HEK293T (cell line): ENCODE data around the gene C2CD5.

Experiments used
- CTCF ChIA-PET: fragments of 350-600 bp; formaldehyde crosslinking; extraction: SDS; loops from one replicate; lab custom pipeline; 2021; ENCODE audit warnings: antibody characterized with exemption, inconsistent platforms; lab: Yijun Ruan, JAX
- POLR2A ChIA-PET: fragments of 350-600 bp; formaldehyde crosslinking; extraction: SDS; loops from one replicate; lab custom pipeline; 2020; ENCODE audit warnings: antibody characterized with exemption, inconsistent platforms; lab: Yijun Ruan, JAX
- DNase-seq: peaks from one replicate; pipeline ENCODE4 v3.0.0; 2012; ENCODE audit warnings: mixed read lengths; ENCODE audit errors: extremely low spot score
- ARNT ChIP-seq: fragments of 450-650 bp; IDR thresholded peaks from 2 replicates; pipeline ENCODE4 v1.6.1; 2017; ENCODE audit warnings: mild to moderate bottlenecking
- BHLHE40 ChIP-seq: fragments of 450-650 bp; IDR thresholded peaks from 2 replicates; pipeline ENCODE4 v1.6.1; 2016; ENCODE audit warnings: mild to moderate bottlenecking, moderate library complexity, borderline replicate concordance
- CTBP1 ChIP-seq: fragments of 450-650 bp; IDR thresholded peaks from 2 replicates; pipeline ENCODE4 v1.6.1; 2016; ENCODE audit warnings: borderline replicate concordance
- ELF4 ChIP-seq: fragments of 450-650 bp; IDR thresholded peaks from 2 replicates; pipeline ENCODE4 v1.6.1; 2017; ENCODE audit warnings: antibody characterized with exemption
- FOXA1 ChIP-seq: fragments of 450-650 bp; IDR thresholded peaks from 2 replicates; pipeline ENCODE4 v1.6.1; 2016; ENCODE audit warnings: mild to moderate bottlenecking
- FOXK2 ChIP-seq: fragments of 450-650 bp; IDR thresholded peaks from 2 replicates; pipeline ENCODE4 v1.6.1; 2016; ENCODE audit warnings: mild to moderate bottlenecking
- FOXM1 ChIP-seq: fragments of 450-650 bp; IDR thresholded peaks from 2 replicates; pipeline ENCODE4 v1.6.1; 2017; ENCODE audit warnings: mild to moderate bottlenecking, borderline replicate concordance
- HDGF ChIP-seq: fragments of 450-650 bp; IDR thresholded peaks from 2 replicates; pipeline ENCODE4 v1.6.1; 2017; ENCODE audit warnings: antibody characterized with exemption, borderline replicate concordance
- L3MBTL2 ChIP-seq: fragments of 450-650 bp; conservative IDR thresholded peaks from 2 replicates; pipeline ENCODE4 v1.6.1; 2016; ENCODE audit warnings: mild to moderate bottlenecking
- LEF1 ChIP-seq: fragments of 450-650 bp; IDR thresholded peaks from 2 replicates; pipeline ENCODE4 v1.6.1; 2017; ENCODE audit warnings: mild to moderate bottlenecking, borderline replicate concordance
- NFRKB ChIP-seq: fragments of 450-650 bp; IDR thresholded peaks from 2 replicates; pipeline ENCODE4 v1.6.1; 2016; ENCODE audit warnings: mild to moderate bottlenecking, moderate library complexity
- SP1 ChIP-seq: fragments of 450-650 bp; IDR thresholded peaks from 2 replicates; pipeline ENCODE4 v1.6.1; 2017
- SUZ12 ChIP-seq: fragments of 450-650 bp; IDR thresholded peaks from 2 replicates; pipeline ENCODE4 v1.6.1; 2016; ENCODE audit warnings: mild to moderate bottlenecking
- TARDBP ChIP-seq: fragments of 450-650 bp; IDR thresholded peaks from 2 replicates; pipeline ENCODE4 v1.6.1; 2016
- ZNF384 ChIP-seq: fragments of 450-650 bp; IDR thresholded peaks from 2 replicates; pipeline ENCODE4 v1.6.1; 2016
- TF ChIP-seq, protein P1 (sequence below): fragments of 450-650 bp; IDR thresholded peaks from 2 replicates; pipeline ENCODE4 v1.6.1; 2016

C2CD5 gene

DNA sequence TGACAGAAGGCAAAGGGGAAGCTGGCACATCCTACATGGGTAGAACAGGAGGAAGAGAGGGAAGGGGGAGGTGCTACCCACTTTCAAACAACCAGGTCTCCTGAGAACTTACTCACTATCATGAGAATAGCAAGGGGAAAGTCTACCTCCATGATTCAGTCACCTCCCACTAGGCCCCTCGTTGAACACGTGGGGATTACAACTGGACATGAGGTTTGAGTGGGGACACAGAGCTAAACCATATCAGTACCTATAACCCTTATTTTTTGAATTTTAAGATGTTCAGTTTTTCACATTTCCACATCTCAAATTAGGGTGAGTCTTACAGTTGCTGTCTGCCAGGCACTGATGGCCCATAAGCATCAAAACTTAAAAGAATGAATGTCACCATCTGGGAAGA lies 129.6 kb downstream of the C2CD5 start:
- CTCF ChIA-PET = interaction anchor here (0.7 kb wide), 1 partner anchor 258 kb away, joined by 3 read pairs; no protein-coding TSS in a partner anchor
- no peak for TF ChIP-seq L3MBTL2
- TF ChIP-seq, protein P1, sequence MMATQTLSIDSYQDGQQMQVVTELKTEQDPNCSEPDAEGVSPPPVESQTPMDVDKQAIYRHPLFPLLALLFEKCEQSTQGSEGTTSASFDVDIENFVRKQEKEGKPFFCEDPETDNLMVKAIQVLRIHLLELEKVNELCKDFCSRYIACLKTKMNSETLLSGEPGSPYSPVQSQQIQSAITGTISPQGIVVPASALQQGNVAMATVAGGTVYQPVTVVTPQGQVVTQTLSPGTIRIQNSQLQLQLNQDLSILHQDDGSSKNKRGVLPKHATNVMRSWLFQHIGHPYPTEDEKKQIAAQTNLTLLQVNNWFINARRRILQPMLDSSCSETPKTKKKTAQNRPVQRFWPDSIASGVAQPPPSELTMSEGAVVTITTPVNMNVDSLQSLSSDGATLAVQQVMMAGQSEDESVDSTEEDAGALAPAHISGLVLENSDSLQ = no peak
- DNase-seq = no peak
- POLR2A ChIA-PET = no interaction called here

DNA sequence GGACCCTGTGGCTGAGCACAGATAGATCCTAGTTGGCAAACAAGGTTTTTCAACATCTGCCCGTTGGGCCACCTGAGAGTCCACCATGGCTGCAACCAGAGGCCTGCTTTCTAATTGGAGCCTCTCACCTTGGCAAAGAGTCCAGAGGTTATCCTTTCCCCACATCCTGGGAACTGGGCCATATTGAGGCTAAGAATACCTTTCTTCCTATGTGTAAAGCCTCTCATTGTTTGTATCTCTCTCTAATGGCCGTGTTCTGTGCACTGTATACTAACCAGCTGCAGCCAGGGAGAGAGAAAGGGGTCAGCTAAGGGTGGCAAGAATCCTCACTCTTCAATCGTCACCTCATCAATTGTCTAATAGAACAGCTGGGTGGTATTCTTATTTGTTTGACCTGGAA lies 130.8 kb downstream of the C2CD5 start:
- no peak for DNase-seq
- TF ChIP-seq FOXM1 (no peak), SP1 (no peak), LEF1 (no peak)
- CTCF ChIA-PET = no interaction called here
- POLR2A ChIA-PET = no interaction called here

DNA sequence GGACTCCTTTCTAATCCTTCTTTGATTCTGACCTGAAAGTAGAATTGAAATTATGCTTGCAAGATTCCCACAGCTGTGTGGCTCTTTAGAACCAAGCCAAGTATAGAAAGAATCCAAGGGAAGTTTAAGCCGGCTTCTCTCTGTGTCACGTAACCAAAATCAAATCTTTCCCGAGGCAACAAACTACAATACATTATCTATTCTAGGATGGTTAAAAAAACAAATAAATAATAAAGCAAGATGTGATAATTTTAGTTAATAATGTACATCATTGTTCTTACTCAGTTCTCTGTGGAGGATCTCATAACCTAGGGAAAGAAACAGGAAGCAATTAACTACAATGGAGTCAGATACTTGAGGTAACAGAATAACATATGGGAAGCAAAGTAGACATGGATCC lies 131.8 kb downstream of the C2CD5 start:
- TF ChIP-seq ZNF384 (no peak), HDGF (no peak), FOXA1 (no peak), BHLHE40 (no peak), FOXK2 (no peak), L3MBTL2 (no peak), CTBP1 (no peak), NFRKB (no peak), TARDBP (no peak), SP1 (no peak), FOXM1 (no peak), ARNT (no peak), LEF1 (no peak), SUZ12 (no peak)
- TF ChIP-seq, protein P1 = no peak
- CTCF ChIA-PET = no interaction called here
- POLR2A ChIA-PET = no interaction called here
- no peak for DNase-seq

DNA sequence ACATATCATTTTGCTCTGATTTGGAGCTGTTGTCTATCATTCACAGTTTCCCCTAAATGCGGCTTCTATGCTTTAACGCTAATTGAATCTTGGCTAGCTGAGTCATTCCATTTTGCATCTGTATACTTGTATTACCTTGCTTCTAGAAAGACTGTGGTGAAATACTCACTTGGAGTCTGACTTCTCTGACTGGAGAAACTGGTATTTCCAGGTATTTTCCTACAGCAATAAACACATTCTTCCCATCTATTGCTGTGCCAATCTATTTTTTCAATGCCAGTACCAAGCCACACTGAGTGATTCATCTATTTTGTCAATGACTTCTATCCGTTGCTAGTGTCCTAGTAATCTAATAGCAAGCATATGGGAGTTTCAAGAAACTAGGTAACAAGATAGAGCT lies 133.9 kb downstream of the C2CD5 start:
- TF ChIP-seq TARDBP (no peak), L3MBTL2 (no peak), CTBP1 (no peak), BHLHE40 (no peak), LEF1 (no peak), ELF4 (no peak)
- TF ChIP-seq, protein P1 = no peak
- DNase-seq = no peak
- ChIA-PET POLR2A (no interaction called here), CTCF (interaction anchor here (1.4 kb wide), 1 partner anchor 328 kb away, joined by 4 read pairs; no protein-coding TSS in a partner anchor)

DNA sequence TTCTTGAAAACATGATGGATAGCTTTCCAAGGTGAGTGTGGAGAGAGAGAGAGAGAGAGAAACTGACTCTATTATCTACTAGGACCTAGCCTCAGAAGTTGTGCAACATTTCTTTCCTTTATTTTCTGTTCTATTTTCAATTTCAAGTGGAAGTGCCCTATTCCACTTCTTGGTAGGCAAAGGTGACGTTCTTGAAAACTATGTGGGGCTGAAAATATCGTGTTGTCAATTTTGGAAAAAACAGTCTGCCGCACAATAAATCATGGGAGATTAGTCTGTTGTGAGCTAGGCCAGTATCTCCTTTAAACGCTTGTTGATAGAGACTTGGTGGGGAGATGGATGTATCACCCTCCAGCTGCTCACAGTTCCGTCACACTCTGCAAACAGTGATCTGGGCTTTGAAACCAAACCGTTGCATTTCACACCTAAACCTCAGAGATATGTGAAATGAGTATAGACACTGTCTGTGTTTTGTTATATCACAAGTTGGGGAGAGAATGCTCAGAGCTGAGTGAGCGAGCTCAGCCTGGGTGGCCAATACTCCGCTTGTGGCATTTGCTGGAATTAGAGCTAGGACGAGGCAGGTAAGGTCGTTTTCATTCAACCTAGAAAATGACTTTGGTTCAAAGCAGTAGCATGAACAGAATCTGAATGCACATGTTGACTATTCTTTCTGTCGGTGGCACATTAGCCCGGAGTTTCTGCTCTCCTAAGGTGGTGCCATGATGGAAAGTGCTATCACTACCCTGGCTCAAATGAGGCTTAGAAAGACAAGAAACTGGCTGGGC lies 134.8 kb downstream of the C2CD5 start:
- no peak for DNase-seq
- ChIA-PET POLR2A (no interaction called here), CTCF (interaction anchor here (1.4 kb wide), 1 partner anchor 327 kb away, joined by 4 read pairs; no protein-coding TSS in a partner anchor)
- TF ChIP-seq HDGF (no peak), NFRKB (no peak), BHLHE40 (no peak), LEF1 (no peak), FOXA1 (no peak), CTBP1 (no peak), ARNT (no peak), ZNF384 (no peak), ELF4 (no peak), FOXK2 (no peak)
- TF ChIP-seq, protein P1 = no peak

DNA sequence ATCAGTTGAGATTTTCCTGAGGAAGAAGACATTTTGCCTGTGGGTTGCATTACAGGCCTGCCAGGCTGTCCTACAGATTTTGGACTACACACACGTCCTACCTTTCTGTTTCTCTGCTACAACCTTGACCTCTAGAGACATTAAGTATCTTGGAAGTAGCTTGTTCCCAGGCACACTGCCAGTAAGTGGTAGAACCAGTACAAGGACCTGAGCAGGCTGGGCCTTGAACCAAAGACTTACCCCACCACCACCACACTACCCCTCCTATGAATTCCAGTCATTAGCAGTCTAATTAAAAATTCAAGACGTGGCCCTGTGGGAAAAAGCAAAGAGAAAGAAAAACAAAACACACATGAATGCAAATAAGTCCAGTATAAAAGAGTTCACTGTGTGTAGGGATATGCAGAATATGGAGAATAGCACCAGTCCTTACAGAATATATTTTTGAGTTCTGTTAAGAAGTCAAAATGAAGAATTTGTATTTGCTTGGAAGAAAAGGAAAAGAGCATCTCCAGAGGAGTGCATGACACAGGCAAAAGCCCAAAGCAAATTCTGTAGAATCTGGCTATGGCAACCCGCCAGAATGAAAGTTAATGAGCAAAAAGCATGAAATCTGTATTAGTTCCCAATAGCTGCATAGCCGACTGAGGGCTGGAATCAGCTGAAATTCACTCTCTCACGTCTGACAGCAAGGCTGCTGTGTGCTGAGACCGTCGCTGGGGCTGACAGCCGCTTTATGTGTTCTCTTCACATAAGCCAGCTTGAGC lies 135.5 kb downstream of the C2CD5 start:
- TF ChIP-seq FOXM1 (no peak), NFRKB (no peak), ELF4 (no peak), L3MBTL2 (no peak), BHLHE40 (no peak), SUZ12 (no peak), TARDBP (no peak), FOXK2 (no peak), HDGF (no peak), SP1 (no peak)
- TF ChIP-seq, protein P1 = no peak
- CTCF ChIA-PET = interaction anchor here (0.5 kb wide), 1 partner anchor 326 kb away, joined by 6 read pairs; no protein-coding TSS in a partner anchor
- POLR2A ChIA-PET = no interaction called here
- no peak for DNase-seq
